Colonic mucosa (tissue), 4 donors: ENCODE results near the gene CCL14. TPM values are rescaled to one million over a fixed set of nuclear protein-coding genes. Genes with fewer than 3 reads are reported as not detected.

Experiments
- DNase-seq: peaks from one replicate; pipeline ENCODE4 v3.0.0-alpha.2; 2020
- H3K27ac ChIP-seq: fragments of 200-600 bp; one replicate; pipeline ENCODE4 v1.8.0; 2021
- H3K27me3 ChIP-seq: fragments of 200-600 bp; one replicate; pipeline ENCODE4 v1.8.0; 2021
- H3K36me3 ChIP-seq: fragments of 200-600 bp; one replicate; pipeline ENCODE4 v1.8.0; 2021
- H3K4me1 ChIP-seq: fragments of 200-600 bp; one replicate; pipeline ENCODE4 v1.8.0; 2021; ENCODE audit warnings: mild to moderate bottlenecking
- H3K4me3 ChIP-seq: fragments of 200-600 bp; one replicate; pipeline ENCODE4 v1.8.0; 2021
- H3K9ac ChIP-seq, 2 donors: one replicate each; pipeline ENCODE4 v1.7.0; 2013; ENCODE audit warnings: control low read depth in 2 of 2, low read depth in 2 of 2, low read length in 2 of 2
- H3K9me3 ChIP-seq: fragments of 200-600 bp; one replicate; pipeline ENCODE4 v1.8.0; 2021
- CTCF ChIP-seq: fragments of 200-600 bp; IDR thresholded peaks from one replicate; pipeline ENCODE4 v1.8.0; 2022; ENCODE audit warnings: antibody characterized with exemption, mild to moderate bottlenecking
- intact Hi-C: fragments of 100-400 bp; cut with DNase I; formaldehyde crosslinking; loops from one replicate; pipeline ENCODE4 v1.14.1; 2022
- total RNA-seq, 2 donors: library from RNA; stranded (reverse); fragmentation: NEBNext Ultra II Directional in 1 of 2; extraction: Animal tissue kit (Norgen Biotek cat#: 25700) in 1 of 2; gene quantifications; one replicate each; pipeline ENCODE4 v1.2.1, GENCODE V29; 2021
- donor health status: healthy.
- donor health status: DM: no; HTN: no; CAD: no.
- donor health status: DM: no; HTN: no; CAD: no.

Gene CCL14
- total RNA-seq, 2 donors from 2014 or later = 1.3 to 2.4 TPM

- intact Hi-C loops = no loop called here
Measured at GRCh38 chr17:35988164-35988563, 1.6 kb upstream of the CCL14 start.

GRCh38 chr17:35984140-35984539 lies 2.4 kb downstream of the CCL14 start:
- no peak overlapping the region for H3K4me3 ChIP-seq
- intact Hi-C loops = no loop called here
- TF ChIP-seq CTCF = no peak

More at GRCh38 chr17:35988164-35988563, 1.6 kb upstream of the CCL14 start:
- Histone ChIP-seq H3K27me3 (no peaks in the 10 kb centered on the region), H3K27ac (no peak overlapping the region), H3K9me3 (no peaks in the 10 kb centered on the region), H3K4me1 (no peaks in the 10 kb centered on the region), H3K36me3 (no peaks in the 10 kb centered on the region), H3K4me3 (no peak overlapping the region), H3K9ac (no peak overlapping the region)
- TF ChIP-seq CTCF = no peak
- no peak for DNase-seq

DNA sequence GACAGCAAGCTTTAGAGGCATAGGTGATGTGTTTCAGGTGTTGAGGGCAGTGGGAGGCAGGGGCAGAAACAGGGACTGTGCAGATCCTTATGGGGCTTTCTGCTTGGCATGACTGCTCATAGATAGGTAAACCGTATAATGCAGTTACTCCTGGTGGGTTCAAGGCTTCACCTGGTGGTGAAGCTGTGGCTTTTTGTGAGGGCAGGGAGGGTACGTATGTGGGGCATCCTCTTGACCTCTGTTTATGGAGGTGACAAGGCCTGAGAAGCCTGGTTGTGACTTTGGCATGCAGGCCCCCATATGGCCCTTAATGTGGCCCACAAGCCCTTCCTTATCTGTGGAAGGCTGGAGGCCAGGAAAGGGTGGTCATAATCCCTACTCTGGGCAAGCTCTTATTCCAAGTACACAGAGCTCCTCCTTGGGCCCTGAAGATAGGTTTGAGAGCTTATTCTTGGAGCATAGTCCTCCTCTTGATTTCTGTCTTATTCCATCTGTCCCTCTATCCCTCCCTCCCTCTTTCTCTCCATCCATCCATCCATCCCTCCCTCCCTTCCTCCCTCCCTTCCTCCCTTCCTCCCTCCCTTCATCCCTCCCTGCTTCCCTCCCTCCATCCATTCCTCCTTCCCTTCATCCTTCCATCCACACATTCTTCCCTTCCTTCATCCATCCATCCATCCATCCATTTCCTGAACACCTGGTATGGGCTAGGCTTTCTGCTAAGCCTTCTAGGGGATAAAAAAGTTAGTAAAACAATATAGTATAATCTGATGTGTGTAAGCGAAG lies 3.9 kb downstream of the CCL14 start:
- intact Hi-C loops = no loop called here

More at GRCh38 chr17:35984140-35984539, 2.4 kb downstream of the CCL14 start:
- Histone ChIP-seq H3K9ac (no peak overlapping the region), H3K4me1 (no peaks in the 10 kb centered on the region), H3K9me3 (no peaks in the 10 kb centered on the region), H3K27ac (no peak overlapping the region), H3K36me3 (no peaks in the 10 kb centered on the region), H3K27me3 (no peaks in the 10 kb centered on the region)
- DNase-seq = no peak

GRCh38 chr17:35981908-35982330 lies 4.6 kb downstream of the CCL14 start:
- H3K4me3 ChIP-seq = no peak overlapping the region
- no peaks in the 10 kb centered on the region for H3K36me3 ChIP-seq
- no peak overlapping the region for H3K27ac ChIP-seq
- intact Hi-C loops = no loop called here
- no peak for TF ChIP-seq CTCF
- no peaks in the 10 kb centered on the region for H3K9me3 ChIP-seq
- DNase-seq = no peak
- no peaks in the 10 kb centered on the region for H3K4me1 ChIP-seq
- no peak overlapping the region for H3K9ac ChIP-seq
- H3K27me3 ChIP-seq = no peaks in the 10 kb centered on the region

More for the DNA sequence above, 3.9 kb downstream of the CCL14 start:
- H3K4me3 ChIP-seq = no peak overlapping the region
- no peaks in the 10 kb centered on the region for H3K27me3 ChIP-seq
- no peak for DNase-seq
- no peaks in the 10 kb centered on the region for H3K4me1 ChIP-seq
- no peak for TF ChIP-seq CTCF
- H3K9me3 ChIP-seq = no peaks in the 10 kb centered on the region
- no peak overlapping the region for H3K27ac ChIP-seq
- no peaks in the 10 kb centered on the region for H3K36me3 ChIP-seq
- no peak overlapping the region for H3K9ac ChIP-seq

- no peaks in the 10 kb centered on the region for H3K9me3 ChIP-seq
- H3K4me3 ChIP-seq = no peak within 1 kb of the TSS
- no peaks in the 10 kb centered on the region for H3K4me1 ChIP-seq
- no peaks in the 10 kb centered on the region for H3K36me3 ChIP-seq
- no peak for TF ChIP-seq CTCF
- intact Hi-C loops = no loop called here
- H3K27ac ChIP-seq = no peak within 1 kb of the TSS
- no peak within 1 kb of the TSS for H3K9ac ChIP-seq
- DNase-seq = no peak
- H3K27me3 ChIP-seq = no peaks in the 10 kb centered on the region
Measured at GRCh38 chr17:35981246-35981645, 5.3 kb downstream of the CCL14 start, which contains the start of gene CCL16. Gene CCL16, minus strand, starts transcription at chr17:35981497. Its CDS starts 77 bp downstream, at chr17:35981420.
